Skin of body (tissue), 3 donors: Measurements from ENCODE around the gene CFAP57. TPM values are rescaled to one million over a fixed set of nuclear protein-coding genes. Genes with fewer than 3 reads are reported as not detected.
A peak's percentile ranks its signal among the peaks of the same experiment; 100 is the strongest.

Experiments used
- DNase-seq: peaks from one replicate; lab custom pipeline; 2025; lab: John Stamatoyannopoulos, UW
- small RNA-seq: library from RNA; depleted of rRNA; stranded (forward); fragments of <200 nt; gene quantifications from one replicate; pipeline ENCODE3, GENCODE V24; 2014; ENCODE audit warnings: low replicate concordance
- total RNA-seq: library from RNA; depleted of rRNA; stranded (reverse); fragments of >200 nt; gene quantifications from one replicate; pipeline ENCODE4 v1.2.3, GENCODE V29; 2014

CFAP57 gene
- total RNA-seq, 1 donor from 2014 or later = 0.39 TPM

- no peak for DNase-seq
Measured at GRCh38 chr1:43298055-43298454, 125.9 kb downstream of the CFAP57 start.

DNA sequence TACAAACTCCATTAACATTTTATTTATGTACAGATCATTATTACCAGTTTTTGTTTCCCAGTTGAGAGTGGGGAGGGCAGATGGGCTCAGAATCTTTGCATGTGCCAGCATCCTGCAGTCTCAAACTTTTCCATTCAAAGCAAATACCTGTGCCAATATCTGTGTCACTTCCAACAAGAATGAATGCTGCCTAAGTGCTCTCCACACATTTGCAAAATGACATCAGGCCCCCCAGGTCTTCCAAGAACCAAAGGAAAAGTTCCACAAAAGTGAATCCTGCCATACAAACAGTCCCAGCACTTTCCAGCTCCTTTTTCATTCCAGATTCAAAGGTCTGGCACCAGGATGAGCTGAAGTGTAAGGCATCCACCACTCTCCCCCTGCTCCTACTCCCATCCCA lies 127.0 kb downstream of the CFAP57 start:
- no peak for DNase-seq

GRCh38 chr1:43300378-43301094 lies 128.4 kb downstream of the CFAP57 start, which contains the start of gene TIE1:
Gene TIE1, plus strand, starts transcription at chr1:43300982. Its CDS starts 90 bp downstream, at chr1:43301072.
- peak; percentile 21 for DNase-seq

DNA sequence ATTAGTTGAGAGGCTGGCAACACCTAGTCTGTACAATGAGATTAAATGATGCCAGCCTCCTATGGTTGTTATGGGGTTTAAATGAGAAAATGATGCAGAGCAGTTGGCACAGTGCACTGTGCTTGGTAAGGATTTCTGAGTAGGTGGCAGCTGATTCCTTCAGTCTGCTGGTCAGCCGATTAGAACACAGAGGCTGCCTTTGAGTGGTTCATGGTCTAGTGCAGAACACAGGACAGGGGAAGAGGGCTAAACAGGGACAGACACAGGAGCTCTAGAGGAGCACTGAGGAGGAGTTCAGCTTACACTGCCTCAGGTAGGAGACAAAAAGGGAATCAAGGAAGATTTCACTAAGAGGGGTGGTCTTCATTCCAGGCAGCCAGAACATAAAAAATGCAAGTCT lies 130.1 kb downstream of the CFAP57 start:
- no peak for DNase-seq

GRCh38 chr1:43302721-43303470 lies 130.8 kb downstream of the CFAP57 start:
- DNase-seq = no peak

GRCh38 chr1:43303471-43304313 lies 131.6 kb downstream of the CFAP57 start:
- no peak for DNase-seq

Small RNA genes lying within 50 kb of the gene (small RNA-seq; reads per million reads assigned to genes)
- gene RNA5SP46 = not detected

Other genes with a start within 250 kb of the CFAP57 start
- gene SLC2A1, start 213.5 kb upstream of the CFAP57 start, total RNA-seq = 76.7 TPM
- gene EBNA1BP2, start within 50 bp of the CFAP57 start, total RNA-seq = 33.5 TPM
- gene TMEM125, start 97.7 kb downstream of the CFAP57 start, total RNA-seq = 1.3 TPM
- 0.99 TPM for gene C1orf210, start 113.3 kb downstream of the CFAP57 start, total RNA-seq
- gene TIE1, start 128.7 kb downstream of the CFAP57 start, total RNA-seq = 19.5 TPM
- gene MPL, start 165.5 kb downstream of the CFAP57 start, total RNA-seq = 0.10 TPM
- gene CDC20, start 186.7 kb downstream of the CFAP57 start, total RNA-seq = 11.2 TPM
- gene ELOVL1, start 195.7 kb downstream of the CFAP57 start, total RNA-seq = 33.2 TPM
- gene MED8, start 217.5 kb downstream of the CFAP57 start, total RNA-seq = 31.5 TPM
- gene SZT2, start 217.6 kb downstream of the CFAP57 start, total RNA-seq = 25.9 TPM